ENCODE results near the gene LDLRAD4. TPM values are rescaled to one million over a fixed set of nuclear protein-coding genes. Genes with fewer than 3 reads are reported as not detected.

The LDLRAD4 gene
- total RNA-seq, 1 experiment from 2014 or later, result 3.6 TPM

GRCh38 chr18:13423352-13423751 lies 204.8 kb downstream of the LDLRAD4 start:
- intact Hi-C loops (cut with micrococcal nuclease; ENCODE audit: unreplicated experiment), result no loop called here
- DNase-seq (ENCODE audit: low spot score), result no peak
- no peak overlapping the region for H3K4me3 ChIP-seq (ENCODE audit: low read depth, low read length, poor library complexity, severe bottlenecking)
- no peak overlapping the region for H3K27ac ChIP-seq (ENCODE audit: low read depth, low read length, poor library complexity, severe bottlenecking)
- H3K36me3 ChIP-seq (ENCODE audit: insufficient read depth, low read length, poor library complexity, severe bottlenecking), result no peaks in the 10 kb centered on the region
- H3K9me3 ChIP-seq (ENCODE audit: low read depth, low read length, poor library complexity, severe bottlenecking), result no peaks in the 10 kb centered on the region
- ChIA-PET POLR2A (ENCODE audit: low non-redundant PET) (no interaction called here), CTCF (no interaction called here)
- TF ChIP-seq CTCF (conservative IDR thresholded peaks at IDR 0.05; ENCODE audit: low read depth, low read length), result no peak
- TF ChIP-seq EZH2 (IDR thresholded peaks at IDR 0.05; ENCODE audit: borderline replicate concordance, low read depth, low read length, poor library complexity, severe bottlenecking), result no peak
- H3K27me3 ChIP-seq (replicated peaks; ENCODE audit: insufficient read depth, low read depth, low read length, poor library complexity), result no peaks in the 10 kb centered on the region
- no peaks in the 10 kb centered on the region for H3K4me1 ChIP-seq (ENCODE audit: insufficient read depth, low read length, poor library complexity, severe bottlenecking)
- no TSS peak for BruUV-seq (replicated peaks)

- no peak for DNase-seq (ENCODE audit: low spot score)
- Histone ChIP-seq H3K4me1 (ENCODE audit: insufficient read depth, low read length, poor library complexity, severe bottlenecking) (no peaks in the 10 kb centered on the region), H3K4me3 (ENCODE audit: low read depth, low read length, poor library complexity, severe bottlenecking) (no peak overlapping the region), H3K27ac (ENCODE audit: low read depth, low read length, poor library complexity, severe bottlenecking) (no peak overlapping the region), H3K9me3 (ENCODE audit: low read depth, low read length, poor library complexity, severe bottlenecking) (no peaks in the 10 kb centered on the region), H3K36me3 (ENCODE audit: insufficient read depth, low read length, poor library complexity, severe bottlenecking) (no peaks in the 10 kb centered on the region), H3K27me3 (replicated peaks; ENCODE audit: insufficient read depth, low read depth, low read length, poor library complexity) (no peaks in the 10 kb centered on the region)
- POLR2A ChIA-PET (ENCODE audit: low non-redundant PET), result no interaction called here
- intact Hi-C loops (cut with micrococcal nuclease; ENCODE audit: unreplicated experiment), result no loop called here
- CTCF ChIA-PET, result no interaction called here
- BruUV-seq (replicated peaks), result no TSS peak
- TF ChIP-seq CTCF (conservative IDR thresholded peaks at IDR 0.05; ENCODE audit: low read depth, low read length), result no peak
- no peak for TF ChIP-seq EZH2 (IDR thresholded peaks at IDR 0.05; ENCODE audit: borderline replicate concordance, low read depth, low read length, poor library complexity, severe bottlenecking)
Observed at GRCh38 chr18:13424363-13424762, 205.8 kb downstream of the LDLRAD4 start.

- BruUV-seq (replicated peaks), result no TSS peak
- Histone ChIP-seq H3K4me1 (ENCODE audit: insufficient read depth, low read length, poor library complexity, severe bottlenecking) (no peaks in the 10 kb centered on the region), H3K4me3 (ENCODE audit: low read depth, low read length, poor library complexity, severe bottlenecking) (no peak overlapping the region), H3K9me3 (ENCODE audit: low read depth, low read length, poor library complexity, severe bottlenecking) (no peaks in the 10 kb centered on the region), H3K27me3 (replicated peaks; ENCODE audit: insufficient read depth, low read depth, low read length, poor library complexity) (no peaks in the 10 kb centered on the region), H3K36me3 (ENCODE audit: insufficient read depth, low read length, poor library complexity, severe bottlenecking) (no peaks in the 10 kb centered on the region), H3K27ac (ENCODE audit: low read depth, low read length, poor library complexity, severe bottlenecking) (no peak overlapping the region)
- no peak for TF ChIP-seq EZH2 (IDR thresholded peaks at IDR 0.05; ENCODE audit: borderline replicate concordance, low read depth, low read length, poor library complexity, severe bottlenecking)
- TF ChIP-seq CTCF (conservative IDR thresholded peaks at IDR 0.05; ENCODE audit: low read depth, low read length), result no peak
- no peak for DNase-seq (ENCODE audit: low spot score)
- intact Hi-C loops (cut with micrococcal nuclease; ENCODE audit: unreplicated experiment), result no loop called here
- ChIA-PET CTCF (no interaction called here), POLR2A (ENCODE audit: low non-redundant PET) (no interaction called here)
Observed at GRCh38 chr18:13425357-13426091, 207.0 kb downstream of the LDLRAD4 start.

All from A673 (cell line).